Suprapubic skin (tissue), 4 donors: Measurements from ENCODE around the gene CDH6. TPM values are rescaled to one million over a fixed set of nuclear protein-coding genes. Genes with fewer than 3 reads are reported as not detected.

Source experiments
- DNase-seq, 2 donors: peaks; one replicate each; pipeline ENCODE4 v3.0.0-alpha.2; 2019; ENCODE audit warnings: low spot score in 2 of 2
- H3K27ac ChIP-seq: fragments of 200-600 bp; sonication (generic); one replicate; pipeline ENCODE4 v1.5.1; 2019
- H3K27me3 ChIP-seq: fragments of 200-600 bp; sonication (generic); one replicate; pipeline ENCODE4 v1.5.1; 2019
- H3K36me3 ChIP-seq: fragments of 200-600 bp; sonication (generic); one replicate; pipeline ENCODE4 v1.5.1; 2019
- H3K4me1 ChIP-seq: fragments of 200-600 bp; sonication (generic); one replicate; pipeline ENCODE4 v1.5.1; 2019
- H3K4me3 ChIP-seq: fragments of 200-600 bp; sonication (generic); one replicate; pipeline ENCODE4 v1.5.1; 2019; ENCODE audit warnings: mild to moderate bottlenecking
- H3K9me3 ChIP-seq: fragments of 200-600 bp; sonication (generic); one replicate; pipeline ENCODE4 v1.5.1; 2019
- EP300 ChIP-seq: sonication (generic); formaldehyde crosslinking; IDR thresholded peaks from one replicate; pipeline ENCODE4 v1.6.1; 2017; ENCODE audit warnings: antibody characterized with exemption
- POLR2A ChIP-seq, 2 donors: fragments of 450-650 bp; IDR thresholded peaks; one replicate each; pipeline ENCODE4 v1.6.1; 2017; ENCODE audit warnings: antibody characterized with exemption in 2 of 2, mild to moderate bottlenecking in 2 of 2, moderate library complexity in 2 of 2
- POLR2AphosphoS5 ChIP-seq, 3 donors: sonication (generic); formaldehyde crosslinking; IDR thresholded peaks; one replicate each; pipeline ENCODE4 v1.6.1; 2017; ENCODE audit warnings: antibody characterized with exemption in 3 of 3
- WGBS: methylation state at CpG from one replicate; pipeline ENCODE4 v1.1.5; 2018; 5-methylcytosine and 5-hydroxymethylcytosine counted together
- total RNA-seq, 4 donors: library from RNA; depleted of rRNA; stranded (reverse); fragments of >200 nt; gene quantifications; one replicate each; pipeline ENCODE4 v1.1.0, GENCODE V29; 2016
- TF ChIP-seq, protein P1 (sequence below), 2 donors: fragments of 200-600 bp in 1 of 2; fragments of 450-650 bp in 1 of 2; sonication (generic) in 1 of 2; IDR thresholded peaks; one replicate each; pipeline ENCODE4 v1.5.1; 2016 to 2019; ENCODE audit warnings: antibody characterized with exemption in 2 of 2, mild to moderate bottlenecking in 1 of 2, moderate library complexity in 1 of 2

CDH6 gene
- total RNA-seq, 4 donors from 2014 or later = 0.36 to 1.8 (median 0.75) TPM

DNA sequence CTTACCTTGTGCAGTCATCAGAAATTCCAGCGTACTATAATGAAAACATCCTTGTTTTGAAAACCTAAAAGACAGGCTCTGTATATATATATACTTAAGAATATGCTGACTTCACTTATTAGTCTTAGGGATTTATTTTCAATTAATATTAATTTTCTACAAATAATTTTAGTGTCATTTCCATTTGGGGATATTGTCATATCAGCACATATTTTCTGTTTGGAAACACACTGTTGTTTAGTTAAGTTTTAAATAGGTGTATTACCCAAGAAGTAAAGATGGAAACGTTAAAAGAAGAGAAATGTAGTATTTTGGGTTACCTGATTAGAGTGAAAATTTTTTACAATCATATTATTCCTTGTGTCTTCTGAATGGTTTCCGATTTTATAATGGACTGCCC, 131.4 kb downstream of the CDH6 start:
- Histone ChIP-seq H3K27ac (no peak overlapping the region), H3K36me3 (no peaks in the 10 kb centered on the region), H3K27me3 (no peaks in the 10 kb centered on the region), H3K4me3 (no peak overlapping the region), H3K9me3 (no peaks in the 10 kb centered on the region), H3K4me1 (no peaks in the 10 kb centered on the region)
- 85% methylated on average over 3 of the region's 3 CpGs for WGBS
- DNase-seq = no peak
- TF ChIP-seq POLR2AphosphoS5 (IDR thresholded peaks at IDR 0.05) = no peak
- TF ChIP-seq POLR2A (IDR thresholded peaks at IDR 0.05) = no peak
- TF ChIP-seq EP300 = no peak
- TF ChIP-seq, protein P1, sequence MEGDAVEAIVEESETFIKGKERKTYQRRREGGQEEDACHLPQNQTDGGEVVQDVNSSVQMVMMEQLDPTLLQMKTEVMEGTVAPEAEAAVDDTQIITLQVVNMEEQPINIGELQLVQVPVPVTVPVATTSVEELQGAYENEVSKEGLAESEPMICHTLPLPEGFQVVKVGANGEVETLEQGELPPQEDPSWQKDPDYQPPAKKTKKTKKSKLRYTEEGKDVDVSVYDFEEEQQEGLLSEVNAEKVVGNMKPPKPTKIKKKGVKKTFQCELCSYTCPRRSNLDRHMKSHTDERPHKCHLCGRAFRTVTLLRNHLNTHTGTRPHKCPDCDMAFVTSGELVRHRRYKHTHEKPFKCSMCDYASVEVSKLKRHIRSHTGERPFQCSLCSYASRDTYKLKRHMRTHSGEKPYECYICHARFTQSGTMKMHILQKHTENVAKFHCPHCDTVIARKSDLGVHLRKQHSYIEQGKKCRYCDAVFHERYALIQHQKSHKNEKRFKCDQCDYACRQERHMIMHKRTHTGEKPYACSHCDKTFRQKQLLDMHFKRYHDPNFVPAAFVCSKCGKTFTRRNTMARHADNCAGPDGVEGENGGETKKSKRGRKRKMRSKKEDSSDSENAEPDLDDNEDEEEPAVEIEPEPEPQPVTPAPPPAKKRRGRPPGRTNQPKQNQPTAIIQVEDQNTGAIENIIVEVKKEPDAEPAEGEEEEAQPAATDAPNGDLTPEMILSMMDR (IDR thresholded peaks at IDR 0.05) = no peak

DNA sequence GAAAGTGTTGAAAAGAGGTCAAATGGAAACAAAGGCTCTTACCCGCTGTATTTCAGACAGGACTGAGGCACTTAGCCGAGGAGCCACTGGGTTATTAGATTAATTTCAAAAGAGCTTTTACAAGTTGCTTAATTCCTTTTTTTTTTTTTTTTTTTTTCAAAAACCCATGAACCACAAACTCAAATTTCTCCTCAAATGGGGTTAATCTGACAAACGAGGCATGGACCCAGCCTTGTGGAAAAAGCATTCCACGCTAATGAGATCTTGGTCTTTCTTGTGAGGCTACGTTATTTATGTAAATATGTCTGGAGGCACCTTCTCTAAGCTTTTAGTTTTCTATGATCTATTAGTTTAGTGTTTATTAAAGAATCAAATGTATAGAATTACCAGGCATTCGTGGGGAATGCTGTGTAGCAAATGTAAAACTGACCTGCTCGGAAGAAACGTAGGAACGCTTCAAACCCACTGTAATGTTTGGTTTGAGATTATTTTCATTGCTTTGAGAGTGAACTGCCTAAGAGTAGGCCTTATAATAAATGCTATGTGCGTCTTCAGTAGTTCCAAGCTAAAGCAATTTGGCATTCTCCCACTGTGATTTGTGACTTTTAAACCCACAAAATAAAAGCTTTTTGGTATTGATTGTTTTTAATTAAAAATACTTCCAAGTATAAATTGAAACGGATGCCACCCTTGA, 134.7 kb downstream of the CDH6 start:
- H3K9me3 ChIP-seq = no peaks in the 10 kb centered on the region
- no peaks in the 10 kb centered on the region for H3K36me3 ChIP-seq
- no peaks in the 10 kb centered on the region for H3K4me1 ChIP-seq
- no peak for TF ChIP-seq POLR2A (IDR thresholded peaks at IDR 0.05)
- TF ChIP-seq, protein P1 (IDR thresholded peaks at IDR 0.05) = no peak
- TF ChIP-seq EP300 = no peak
- TF ChIP-seq POLR2AphosphoS5 (IDR thresholded peaks at IDR 0.05) = no peak
- H3K4me3 ChIP-seq = no peak overlapping the region
- no peak overlapping the region for H3K27ac ChIP-seq
- no peak for DNase-seq
- H3K27me3 ChIP-seq = no peaks in the 10 kb centered on the region
- 71% methylated on average over 11 of the region's 11 CpGs for WGBS

DNA sequence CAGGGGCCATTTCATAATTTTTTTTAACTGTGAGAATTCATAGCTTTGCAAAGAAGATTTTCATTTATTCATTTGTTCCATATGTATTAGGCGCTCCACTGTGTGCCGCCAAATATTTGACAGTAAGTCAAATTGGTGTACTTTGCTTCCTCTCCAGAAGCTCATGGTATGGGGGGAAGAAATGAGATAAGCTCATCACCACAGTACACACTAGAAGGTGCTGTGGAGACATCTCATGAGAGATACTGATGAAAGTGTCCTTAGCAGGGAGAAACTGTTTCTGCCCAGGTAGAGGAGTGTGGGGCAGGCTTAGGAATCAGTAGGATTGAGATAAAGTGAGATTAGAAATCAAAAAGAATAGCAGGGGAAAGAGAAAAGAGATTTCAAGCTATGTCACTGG, 136.2 kb downstream of the CDH6 start:
- DNase-seq = no peak
- Histone ChIP-seq H3K27ac (no peak overlapping the region), H3K9me3 (no peaks in the 10 kb centered on the region), H3K4me3 (no peak overlapping the region), H3K36me3 (no peaks in the 10 kb centered on the region), H3K27me3 (no peaks in the 10 kb centered on the region), H3K4me1 (no peaks in the 10 kb centered on the region)
- no peak for TF ChIP-seq EP300
- TF ChIP-seq, protein P1 (IDR thresholded peaks at IDR 0.05) = no peak
- TF ChIP-seq POLR2A (IDR thresholded peaks at IDR 0.05) = no peak
- TF ChIP-seq POLR2AphosphoS5 (IDR thresholded peaks at IDR 0.05) = no peak
- 81% methylated on average over 2 of the region's 2 CpGs for WGBS

DNA sequence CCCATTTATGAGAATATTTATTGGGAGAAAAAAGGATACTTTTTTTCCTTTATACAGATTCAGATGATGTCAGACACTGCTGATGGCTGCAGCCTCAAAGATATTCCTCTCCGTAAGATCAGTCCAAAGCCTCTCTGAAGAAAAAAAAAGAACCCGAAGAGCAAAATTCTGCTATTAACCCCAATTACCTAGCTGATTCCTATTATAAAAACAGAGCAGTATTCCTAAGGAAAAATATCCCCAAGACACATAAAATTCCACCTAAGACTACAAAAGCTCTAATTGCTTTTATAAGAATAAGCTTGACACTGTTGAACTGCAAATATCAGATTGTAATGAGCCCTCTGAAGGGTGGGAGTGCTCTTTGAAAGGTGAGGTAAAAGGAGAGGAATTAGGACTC, 138.7 kb downstream of the CDH6 start:
- Histone ChIP-seq H3K4me1 (no peaks in the 10 kb centered on the region), H3K27me3 (no peaks in the 10 kb centered on the region), H3K9me3 (no peaks in the 10 kb centered on the region), H3K36me3 (no peaks in the 10 kb centered on the region), H3K4me3 (no peak overlapping the region), H3K27ac (no peak overlapping the region)
- WGBS = 81% methylated on average over 2 of the region's 2 CpGs
- TF ChIP-seq EP300 (no peak), POLR2A (IDR thresholded peaks at IDR 0.05) (no peak), POLR2AphosphoS5 (IDR thresholded peaks at IDR 0.05) (no peak)
- TF ChIP-seq, protein P1 (IDR thresholded peaks at IDR 0.05) = no peak
- DNase-seq = no peak

DNA sequence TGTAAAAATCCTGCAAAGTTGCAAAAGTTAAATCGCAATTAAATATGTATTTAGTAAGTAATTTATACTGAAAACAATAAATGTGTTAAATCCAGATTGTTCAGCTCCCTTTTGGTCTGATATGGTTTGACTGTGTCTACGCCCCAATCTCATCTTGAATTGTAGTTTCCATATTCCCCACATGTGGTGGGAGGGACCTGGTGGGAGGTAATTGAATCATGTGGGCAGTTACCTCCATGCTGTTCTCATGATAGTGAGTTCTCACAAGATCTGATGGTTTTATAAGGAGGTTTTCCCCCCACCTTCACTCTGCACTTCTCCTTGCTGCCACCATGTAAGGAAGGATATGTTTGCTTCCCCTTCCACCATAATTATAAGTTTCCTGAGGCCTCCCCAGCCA, 140.0 kb downstream of the CDH6 start:
- TF ChIP-seq POLR2AphosphoS5 (IDR thresholded peaks at IDR 0.05) (no peak), EP300 (no peak), POLR2A (IDR thresholded peaks at IDR 0.05) (no peak)
- TF ChIP-seq, protein P1 (IDR thresholded peaks at IDR 0.05) = no peak

More for the DNA sequence above, 140.0 kb downstream of the CDH6 start:
- Histone ChIP-seq H3K4me3 (no peak overlapping the region), H3K27ac (no peak overlapping the region), H3K27me3 (no peaks in the 10 kb centered on the region), H3K36me3 (no peaks in the 10 kb centered on the region), H3K4me1 (no peaks in the 10 kb centered on the region), H3K9me3 (no peaks in the 10 kb centered on the region)
- WGBS = 77% methylated on average over 2 of the region's 2 CpGs
- DNase-seq = no peak
